GM12875 (cell line): ENCODE data around the gene CERS1.

ENCODE experiments used
- H3K4me3 ChIP-seq: one replicate; pipeline ENCODE4 v1.5.1; 2011; ENCODE audit warnings: low read depth, low read length, control low read depth
- CTCF ChIP-seq: IDR thresholded peaks from 2 replicates; pipeline ENCODE4 v1.5.1; 2011; ENCODE audit warnings: low read depth, mild to moderate bottlenecking, control low read depth, inconsistent platforms, low read length, moderate library complexity, borderline replicate concordance; ENCODE audit not compliant: insufficient read depth

The CERS1 gene

GRCh38 chr19:18840288-18841267 is 55.4 kb downstream of the CERS1 start:
- no peak for TF ChIP-seq CTCF
- H3K4me3 ChIP-seq = no peak overlapping the region

DNA sequence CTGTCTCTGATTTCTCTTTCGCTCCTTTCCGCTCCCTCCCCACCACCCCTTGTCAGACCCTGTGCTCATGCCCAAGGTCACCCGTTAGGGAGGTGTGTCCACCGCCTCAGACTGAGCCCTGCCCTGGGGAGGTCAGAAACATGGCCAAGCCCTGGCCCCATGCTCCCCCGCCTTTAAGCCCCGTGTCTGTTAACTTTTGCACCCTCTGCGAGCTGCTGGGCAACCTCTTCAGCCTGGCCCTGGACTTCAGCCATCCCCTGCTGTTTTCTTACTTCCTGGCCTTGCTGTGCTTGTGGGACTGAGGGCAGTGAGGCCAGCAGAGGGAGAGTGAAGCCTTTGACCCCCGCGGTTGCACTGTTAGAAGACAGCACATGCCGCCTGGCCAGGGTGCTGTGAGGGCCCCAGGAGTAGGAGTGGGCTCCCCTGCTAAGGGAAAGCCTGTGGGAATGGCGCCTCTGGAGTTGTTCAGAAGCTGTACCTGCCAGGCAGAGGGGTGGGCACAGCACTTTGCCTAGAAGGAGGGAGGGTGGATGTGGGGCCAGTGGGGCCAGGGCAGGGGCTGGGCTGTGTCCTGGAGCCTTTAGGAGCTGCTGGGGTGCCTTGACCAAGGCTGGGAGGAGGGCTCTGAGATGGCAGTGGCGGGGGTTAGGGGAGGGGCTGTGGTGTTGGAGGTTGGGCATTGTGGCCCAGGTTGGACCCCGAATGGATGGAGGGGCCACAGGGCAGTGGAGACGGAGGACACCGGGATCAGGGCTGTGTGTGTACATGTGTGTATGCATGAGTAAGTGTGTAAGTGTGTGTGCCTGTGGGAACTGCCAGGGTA is 56.3 kb downstream of the CERS1 start:
- no peak overlapping the region for H3K4me3 ChIP-seq
- TF ChIP-seq CTCF = no peak

GRCh38 chr19:18834644-18834984 is 61.3 kb downstream of the CERS1 start:
- no peak for TF ChIP-seq CTCF
- no peak overlapping the region for H3K4me3 ChIP-seq

- H3K4me3 ChIP-seq = peak overlapping the region; percentile 88
- TF ChIP-seq CTCF = no peak
Observed at GRCh38 chr19:18833849-18834643, 61.9 kb downstream of the CERS1 start.

- no peak for TF ChIP-seq CTCF
- peak overlapping the region; percentile 88 for H3K4me3 ChIP-seq
Observed at GRCh38 chr19:18833141-18833476, 62.8 kb downstream of the CERS1 start.

DNA sequence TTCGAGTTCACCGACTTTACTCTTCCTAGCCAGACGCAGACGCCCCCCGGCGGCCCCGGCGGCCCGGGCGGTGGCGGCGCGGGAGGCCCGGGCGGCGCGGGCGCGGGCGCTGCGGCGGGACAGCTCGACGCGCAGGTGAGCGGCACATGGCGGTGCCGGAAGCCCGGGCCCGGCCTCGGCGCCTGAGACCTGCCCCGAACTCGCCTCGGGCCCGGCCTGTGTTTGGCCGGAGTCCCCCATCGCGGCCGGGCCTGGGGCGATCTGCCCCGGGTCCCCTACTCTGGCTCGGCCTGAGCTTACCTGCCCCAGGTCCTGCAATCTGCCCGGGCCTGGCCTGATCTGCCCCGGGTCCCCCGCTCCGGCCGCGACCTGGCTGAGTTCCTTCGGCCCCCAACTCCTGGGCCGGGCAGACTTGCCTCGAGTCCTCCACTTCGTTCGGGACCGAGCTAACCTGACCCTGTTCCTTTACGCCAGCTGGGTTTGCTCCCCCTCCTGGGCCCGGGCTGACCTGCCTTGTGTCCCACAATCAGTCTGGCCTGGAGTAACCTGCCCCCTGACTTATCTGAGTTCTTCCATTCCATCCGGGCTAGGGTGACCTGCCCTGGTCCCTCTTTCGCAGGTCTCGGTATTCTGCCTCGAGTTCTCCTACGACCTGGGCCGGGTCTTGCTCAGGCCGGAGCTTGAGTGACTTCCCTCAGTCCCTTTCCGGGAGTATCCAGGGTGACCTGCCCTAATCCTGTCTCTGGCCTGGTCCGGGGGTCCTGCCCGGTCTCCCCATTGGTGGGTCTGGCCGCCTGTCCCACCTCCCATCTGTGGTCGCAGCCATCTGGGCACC is 63.4 kb downstream of the CERS1 start:
- TF ChIP-seq CTCF = peak; percentile 43; the same call in 1 of the 2 replicates
- H3K4me3 ChIP-seq = peak overlapping the region; percentile 88
